GM23338 (cell line): ENCODE results near the gene HSPBP1. TPM values are rescaled to one million over a fixed set of nuclear protein-coding genes. Genes with fewer than 3 reads are reported as not detected.

ENCODE experiments used
- ATAC-seq: fragments of 200-7000 bp; cut with Tn5 transposase; 3 replicates; pipeline ENCODE4 v1.9.1; 2020
- DNase-seq: peaks from one replicate; pipeline ENCODE4 v3.0.0-alpha.2; 2015; ENCODE audit warnings: low spot score
- H2AFZ ChIP-seq: fragments of 200-600 bp; sonication (generic); 2 replicates; pipeline ENCODE4 v1.8.0; 2016; ENCODE audit warnings: antibody characterized with exemption, mild to moderate bottlenecking, moderate library complexity
- H3F3A ChIP-seq: fragments of 200-600 bp; sonication (generic); replicated peaks from 2 replicates; pipeline ENCODE4 v1.8.0; 2017; ENCODE audit warnings: antibody characterized with exemption, mixed run types, low read depth
- H3K27ac ChIP-seq: fragments of 200-600 bp; sonication (generic); 2 replicates; pipeline ENCODE4 v1.6.1; 2016; ENCODE audit warnings: low read depth
- H3K27me3 ChIP-seq: fragments of 200-600 bp; sonication (generic); 2 replicates; pipeline ENCODE4 v1.8.0; 2016; ENCODE audit warnings: mild to moderate bottlenecking, mixed run types, moderate library complexity; ENCODE audit not compliant: insufficient read depth
- H3K36me3 ChIP-seq: fragments of 200-600 bp; sonication (generic); 2 replicates; pipeline ENCODE4 v1.8.0; 2016; ENCODE audit warnings: mild to moderate bottlenecking; ENCODE audit not compliant: insufficient read depth
- H3K4me1 ChIP-seq: fragments of 200-600 bp; sonication (generic); 2 replicates; pipeline ENCODE4 v1.8.0; 2016; ENCODE audit warnings: mild to moderate bottlenecking, moderate library complexity; ENCODE audit not compliant: insufficient read depth
- H3K4me2 ChIP-seq: fragments of 200-600 bp; sonication (generic); 2 replicates; pipeline ENCODE4 v1.7.1; 2017; ENCODE audit warnings: mixed run types
- H3K4me3 ChIP-seq: fragments of 200-600 bp; sonication (generic); 2 replicates; pipeline ENCODE4 v1.6.1; 2016; ENCODE audit warnings: mixed run types
- H3K79me2 ChIP-seq: fragments of 200-600 bp; sonication (generic); replicated peaks from 2 replicates; pipeline ENCODE4 v1.8.0; 2017; ENCODE audit warnings: mild to moderate bottlenecking; ENCODE audit not compliant: insufficient read depth
- H3K9me2 ChIP-seq: fragments of 200-600 bp; sonication (generic); 2 replicates; pipeline ENCODE4 v1.8.0; 2017; ENCODE audit not compliant: insufficient read depth
- H4K20me1 ChIP-seq: fragments of 200-600 bp; sonication (generic); replicated peaks from 2 replicates; pipeline ENCODE4 v1.8.0; 2017; ENCODE audit warnings: mild to moderate bottlenecking; ENCODE audit not compliant: insufficient read depth
- H3K27ac Mint-ChIP-seq: 2 replicates; pipeline ENCODE4 v1.8.0; 2020; ENCODE audit warnings: inconsistent platforms, mild to moderate bottlenecking, moderate library complexity, mixed read lengths
- H3K27me3 Mint-ChIP-seq: 3 replicates; pipeline ENCODE4 v1.8.0; 2022; ENCODE audit warnings: low read depth, mild to moderate bottlenecking, moderate library complexity, mixed read lengths, inconsistent platforms; ENCODE audit not compliant: insufficient read depth, poor library complexity
- H3K36me3 Mint-ChIP-seq: 3 replicates; pipeline ENCODE4 v1.8.0; 2021; ENCODE audit warnings: low read depth, mild to moderate bottlenecking, inconsistent platforms, moderate library complexity, mixed read lengths
- H3K4me1 Mint-ChIP-seq: 3 replicates; pipeline ENCODE4 v1.8.0; 2020; ENCODE audit warnings: mild to moderate bottlenecking, inconsistent platforms, mixed read lengths
- H3K4me3 Mint-ChIP-seq: 3 replicates; pipeline ENCODE4 v1.8.0; 2021; ENCODE audit warnings: moderate library complexity, mild to moderate bottlenecking, inconsistent platforms, mixed read lengths
- H3K9me3 Mint-ChIP-seq: 3 replicates; pipeline ENCODE4 v1.8.0; 2020; ENCODE audit warnings: moderate library complexity, mild to moderate bottlenecking, inconsistent platforms, mixed read lengths
- ETS1 ChIP-seq: IDR thresholded peaks from 2 replicates; pipeline ENCODE4 v1.6.1; 2016; ENCODE audit warnings: antibody characterized with exemption
- EZH2 ChIP-seq: fragments of 200-600 bp; sonication (generic); IDR thresholded peaks from one replicate; pipeline ENCODE4 v1.8.0; 2017; ENCODE audit warnings: antibody characterized with exemption, mild to moderate bottlenecking, low read depth; ENCODE audit not compliant: unreplicated experiment
- NANOG ChIP-seq: IDR thresholded peaks from 2 replicates; pipeline ENCODE4 v1.6.1; 2016; ENCODE audit warnings: antibody characterized with exemption, borderline replicate concordance
- POLR2AphosphoS5 ChIP-seq: IDR thresholded peaks from 2 replicates; pipeline ENCODE4 v1.6.1; 2016; ENCODE audit warnings: antibody characterized with exemption, low read depth
- REST ChIP-seq: IDR thresholded peaks from one replicate; pipeline ENCODE4 v1.6.1; 2018; ENCODE audit warnings: antibody characterized with exemption; ENCODE audit not compliant: unreplicated experiment
- STAT1 ChIP-seq: IDR thresholded peaks from one replicate; pipeline ENCODE4 v1.6.1; 2016; ENCODE audit warnings: antibody characterized with exemption; ENCODE audit not compliant: unreplicated experiment
- ZNF114 ChIP-seq: fragments of 250-450 bp; sonication (Bioruptor Pico); IDR thresholded peaks from 2 replicates; pipeline ENCODE4 v1.5.0; 2020; ENCODE audit warnings: mild to moderate bottlenecking, moderate library complexity
- ZNF331 ChIP-seq: fragments of 250-450 bp; sonication (Bioruptor Pico); IDR thresholded peaks from 2 replicates; pipeline ENCODE4 v1.5.0; 2020; ENCODE audit warnings: low read depth, mild to moderate bottlenecking, moderate library complexity
- ZNF462 ChIP-seq: fragments of 250-450 bp; sonication (Bioruptor Pico); IDR thresholded peaks from 2 replicates; pipeline ENCODE4 v1.5.0; 2020; ENCODE audit warnings: mild to moderate bottlenecking, moderate library complexity
- polyA plus RNA-seq: library from polyadenylated mRNA; unstranded; fragments of >200 nt; fragmentation: Nextera tagmentation; extraction: Ambion mirVana; gene quantifications from 2 replicates; pipeline ENCODE4 v1.2.1, GENCODE V29; 2016
- total RNA-seq: library from RNA; depleted of rRNA; stranded (reverse); fragments of >200 nt; shearing (Covaris generic); gene quantifications from 2 replicates; pipeline ENCODE4 v1.2.3, GENCODE V29; 2014

Gene HSPBP1
- total and polyA plus RNA-seq, 2 experiments from 2014 or later = 83.6 to 91.1 TPM

GRCh38 chr19:55262359-55262758, 17.6 kb downstream of the HSPBP1 start:
- Histone ChIP-seq H4K20me1 (peaks cover 7% of the 10 kb centered on the region; the same call in 1 of the 2 replicates), H3K27me3 (no peaks in the 10 kb centered on the region), H3K9me2 (0 out of 2 replicates have a peak, but pooled peaks cover 4% of the 10 kb centered on the region), H3K4me2 (no peak overlapping the region), H3K4me3 (no peak overlapping the region), H3K27ac (no peak overlapping the region), H3K4me1 (peaks cover 11% of the 10 kb centered on the region), H3K36me3 (no peaks in the 10 kb centered on the region), H3F3A (peaks cover 25% of the 10 kb centered on the region), H3K79me2 (peaks cover 12% of the 10 kb centered on the region), H2AFZ (no peak overlapping the region)
- Mint-ChIP-seq H3K36me3 (peaks cover 12% of the 10 kb centered on the region), H3K4me1 (peaks cover 17% of the 10 kb centered on the region), H3K9me3 (peaks cover 8% of the 10 kb centered on the region), H3K4me3 (no peak overlapping the region), H3K27ac (no peak overlapping the region), H3K27me3 (peaks cover 11% of the 10 kb centered on the region)
- ATAC-seq = no peak
- no peak for DNase-seq
- TF ChIP-seq ZNF462 (CRISPR knock-in tag) (no peak), NANOG (no peak), REST (no peak), ETS1 (no peak), EZH2 (no peak), ZNF114 (CRISPR knock-in tag) (no peak), POLR2AphosphoS5 (no peak), STAT1 (no peak), ZNF331 (CRISPR knock-in tag) (no peak)
